ENCODE results near the gene NAPSA.

- TF ChIP-seq CTCF (conservative IDR thresholded peaks at IDR 0.05 in 1 of 2, IDR thresholded peaks at IDR 0.05 in 1 of 2; ENCODE audit: low read depth in 1 of 2, low read length in 2 of 2) (no peak), EZH2 (IDR thresholded peaks at IDR 0.05; ENCODE audit: low read length, missing control alignments) (no peak)
These were observed 30.6 kb downstream of the NAPSA start for GRCh38 chr19:50334741-50335421.

Data from fibroblast of lung (primary cell).